ENCODE results near the gene FAM131B.

Gene FAM131B

GRCh38 chr7:143321242-143321641 lies 41.3 kb downstream of the FAM131B start:
- Histone ChIP-seq H4K20me1 (ENCODE audit: insufficient read depth, low read length) (no peaks in the 10 kb centered on the region), H3K79me2 (ENCODE audit: insufficient read depth, low read length) (no peaks in the 10 kb centered on the region), H2AFZ (ENCODE audit: low read length) (no peak overlapping the region), H3K27me3 (ENCODE audit: insufficient read depth, low read length) (no peaks in the 10 kb centered on the region), H3K27ac (ENCODE audit: low read depth, low read length, poor library complexity, severe bottlenecking) (no peak overlapping the region), H3K9me2 (ENCODE audit: low read depth, low read length) (no peaks in the 10 kb centered on the region), H3K36me3 (ENCODE audit: insufficient read depth, low read length) (no peaks in the 10 kb centered on the region), H3K4me3 (ENCODE audit: low read depth, low read length, poor library complexity, severe bottlenecking) (no peak overlapping the region), H3K4me2 (ENCODE audit: low read length) (no peak overlapping the region), H3K9me3 (ENCODE audit: low read length) (no peaks in the 10 kb centered on the region), H3K9ac (ENCODE audit: low read length) (no peak overlapping the region), H3K4me1 (ENCODE audit: insufficient read depth, low read length, severe bottlenecking) (no peaks in the 10 kb centered on the region), H3F3A (ENCODE audit: insufficient read depth, low read length) (no peaks in the 10 kb centered on the region)
- no peak; the same call in 1 of the 2 replicates for TF ChIP-seq CTCF (IDR thresholded peaks at IDR 0.05; ENCODE audit: low read length)
- TF ChIP-seq EZH2 (IDR thresholded peaks at IDR 0.05; ENCODE audit: borderline replicate concordance, low read length) = no peak

GRCh38 chr7:143320620-143321019 lies 41.9 kb downstream of the FAM131B start:
- H3K9ac ChIP-seq (ENCODE audit: low read length) = no peak overlapping the region
- H3K4me1 ChIP-seq (ENCODE audit: insufficient read depth, low read length, severe bottlenecking) = no peaks in the 10 kb centered on the region
- no peaks in the 10 kb centered on the region for H3K79me2 ChIP-seq (ENCODE audit: insufficient read depth, low read length)
- TF ChIP-seq EZH2 (IDR thresholded peaks at IDR 0.05; ENCODE audit: borderline replicate concordance, low read length) (no peak), CTCF (IDR thresholded peaks at IDR 0.05; ENCODE audit: low read length) (no peak)
- no peak overlapping the region for H2AFZ ChIP-seq (ENCODE audit: low read length)
- no peaks in the 10 kb centered on the region for H3F3A ChIP-seq (ENCODE audit: insufficient read depth, low read length)
- H3K9me2 ChIP-seq (ENCODE audit: low read depth, low read length) = no peaks in the 10 kb centered on the region
- H4K20me1 ChIP-seq (ENCODE audit: insufficient read depth, low read length) = no peaks in the 10 kb centered on the region
- no peaks in the 10 kb centered on the region for H3K9me3 ChIP-seq (ENCODE audit: low read length)
- no peak overlapping the region for H3K4me3 ChIP-seq (ENCODE audit: low read depth, low read length, poor library complexity, severe bottlenecking)
- no peak overlapping the region for H3K27ac ChIP-seq (ENCODE audit: low read depth, low read length, poor library complexity, severe bottlenecking)
- no peaks in the 10 kb centered on the region for H3K27me3 ChIP-seq (ENCODE audit: insufficient read depth, low read length)
- no peak overlapping the region for H3K4me2 ChIP-seq (ENCODE audit: low read length)
- no peaks in the 10 kb centered on the region for H3K36me3 ChIP-seq (ENCODE audit: insufficient read depth, low read length)

- Histone ChIP-seq H3K36me3 (ENCODE audit: insufficient read depth, low read length) (no peaks in the 10 kb centered on the region), H3K4me2 (ENCODE audit: low read length) (no peak overlapping the region)
These were observed 43.9 kb downstream of the FAM131B start for GRCh38 chr7:143318661-143319060.

More at GRCh38 chr7:143318661-143319060, 43.9 kb downstream of the FAM131B start:
- no peak overlapping the region for H2AFZ ChIP-seq (ENCODE audit: low read length)
- no peak overlapping the region for H3K9ac ChIP-seq (ENCODE audit: low read length)
- no peaks in the 10 kb centered on the region for H3F3A ChIP-seq (ENCODE audit: insufficient read depth, low read length)
- no peak overlapping the region for H3K27ac ChIP-seq (ENCODE audit: low read depth, low read length, poor library complexity, severe bottlenecking)
- no peak overlapping the region for H3K4me3 ChIP-seq (ENCODE audit: low read depth, low read length, poor library complexity, severe bottlenecking)
- no peak for TF ChIP-seq CTCF (IDR thresholded peaks at IDR 0.05; ENCODE audit: low read length)
- no peak for TF ChIP-seq EZH2 (IDR thresholded peaks at IDR 0.05; ENCODE audit: borderline replicate concordance, low read length)
- no peaks in the 10 kb centered on the region for H3K9me2 ChIP-seq (ENCODE audit: low read depth, low read length)
- H3K27me3 ChIP-seq (ENCODE audit: insufficient read depth, low read length) = no peaks in the 10 kb centered on the region
- H3K4me1 ChIP-seq (ENCODE audit: insufficient read depth, low read length, severe bottlenecking) = no peaks in the 10 kb centered on the region
- no peaks in the 10 kb centered on the region for H3K9me3 ChIP-seq (ENCODE audit: low read length)
- no peaks in the 10 kb centered on the region for H4K20me1 ChIP-seq (ENCODE audit: insufficient read depth, low read length)
- no peaks in the 10 kb centered on the region for H3K79me2 ChIP-seq (ENCODE audit: insufficient read depth, low read length)

Data from OCI-LY1 (cell line).